OCI-LY3 (cell line): ENCODE measurements around the gene ZNF519.

Source experiments
- CTCF ChIP-seq: fragments of 200-600, 300-600 bp; sonication (generic); IDR thresholded peaks from 2 replicates; pipeline ENCODE4 v1.5.1; 2014; ENCODE audit warnings: antibody characterized with exemption, low read length, low read depth
- EZH2phosphoT487 ChIP-seq: fragments of 200-600 bp; shearing (Covaris generic); IDR thresholded peaks from 2 replicates; pipeline ENCODE4 v1.6.1; 2018; ENCODE audit warnings: antibody characterized with exemption, mixed run types, low read depth

- TF ChIP-seq CTCF, result no peak
- no peak for TF ChIP-seq EZH2phosphoT487
Observed at GRCh38 chr18:14104201-14104600, 28.0 kb downstream of the ZNF519 start.
